ENCODE measurements around the gene PDE5A.

The PDE5A gene

GRCh38 chr4:119580293-119580692 is 48.3 kb downstream of the PDE5A start:
- H3K36me3 Mint-ChIP-seq (ENCODE audit: low read depth), result no peaks in the 10 kb centered on the region
- peaks cover 4% of the 10 kb centered on the region for H3K9me3 Mint-ChIP-seq
- H3K27me3 Mint-ChIP-seq, result no peaks in the 10 kb centered on the region
- H3K4me3 Mint-ChIP-seq, result no peak overlapping the region
- no peak overlapping the region for H3K27ac Mint-ChIP-seq
- H3K4me1 Mint-ChIP-seq (ENCODE audit: low read depth), result no peaks in the 10 kb centered on the region

- Mint-ChIP-seq H3K36me3 (ENCODE audit: low read depth) (no peaks in the 10 kb centered on the region), H3K27ac (no peak overlapping the region), H3K27me3 (peaks cover 2% of the 10 kb centered on the region)
Observed at GRCh38 chr4:119579823-119580222, 48.8 kb downstream of the PDE5A start.

GRCh38 chr4:119570401-119570800 is 58.2 kb downstream of the PDE5A start:
- Mint-ChIP-seq H3K27ac (no peak overlapping the region), H3K27me3 (peaks cover 9% of the 10 kb centered on the region), H3K36me3 (ENCODE audit: low read depth) (no peaks in the 10 kb centered on the region), H3K4me3 (no peak overlapping the region), H3K9me3 (peaks cover 19% of the 10 kb centered on the region), H3K4me1 (ENCODE audit: low read depth) (no peaks in the 10 kb centered on the region)

More at GRCh38 chr4:119579823-119580222, 48.8 kb downstream of the PDE5A start:
- no peak overlapping the region for H3K4me3 Mint-ChIP-seq
- no peaks in the 10 kb centered on the region for H3K4me1 Mint-ChIP-seq (ENCODE audit: low read depth)
- H3K9me3 Mint-ChIP-seq, result peaks cover 6% of the 10 kb centered on the region

GRCh38 chr4:119564106-119564505 is 64.5 kb downstream of the PDE5A start:
- no peak overlapping the region for H3K27ac Mint-ChIP-seq
- H3K36me3 Mint-ChIP-seq (ENCODE audit: low read depth), result peaks cover 11% of the 10 kb centered on the region
- H3K27me3 Mint-ChIP-seq, result no peaks in the 10 kb centered on the region
- peaks cover 16% of the 10 kb centered on the region for H3K9me3 Mint-ChIP-seq
- no peak overlapping the region for H3K4me3 Mint-ChIP-seq
- H3K4me1 Mint-ChIP-seq (ENCODE audit: low read depth), result no peaks in the 10 kb centered on the region

- no peak overlapping the region for H3K4me3 Mint-ChIP-seq
- H3K4me1 Mint-ChIP-seq (ENCODE audit: low read depth), result no peaks in the 10 kb centered on the region
- no peaks in the 10 kb centered on the region for H3K27me3 Mint-ChIP-seq
Observed at GRCh38 chr4:119559044-119559647, 69.5 kb downstream of the PDE5A start.

GRCh38 chr4:119550857-119551532 is 77.6 kb downstream of the PDE5A start:
- no peaks in the 10 kb centered on the region for H3K9me3 Mint-ChIP-seq
- H3K27me3 Mint-ChIP-seq, result no peaks in the 10 kb centered on the region
- H3K4me3 Mint-ChIP-seq, result no peak overlapping the region
- H3K27ac Mint-ChIP-seq, result no peak overlapping the region
- peaks cover 14% of the 10 kb centered on the region for H3K36me3 Mint-ChIP-seq (ENCODE audit: low read depth)
- H3K4me1 Mint-ChIP-seq (ENCODE audit: low read depth), result no peaks in the 10 kb centered on the region

More at GRCh38 chr4:119559044-119559647, 69.5 kb downstream of the PDE5A start:
- peaks cover 6% of the 10 kb centered on the region for H3K9me3 Mint-ChIP-seq
- peaks cover 6% of the 10 kb centered on the region for H3K36me3 Mint-ChIP-seq (ENCODE audit: low read depth)
- H3K27ac Mint-ChIP-seq, result no peak overlapping the region

GRCh38 chr4:119549639-119550038 is 79.0 kb downstream of the PDE5A start:
- Mint-ChIP-seq H3K4me3 (no peak overlapping the region), H3K36me3 (ENCODE audit: low read depth) (peaks cover 14% of the 10 kb centered on the region), H3K9me3 (no peaks in the 10 kb centered on the region), H3K27ac (no peak overlapping the region), H3K4me1 (ENCODE audit: low read depth) (no peaks in the 10 kb centered on the region), H3K27me3 (no peaks in the 10 kb centered on the region)

- Mint-ChIP-seq H3K4me1 (ENCODE audit: low read depth) (no peaks in the 10 kb centered on the region), H3K36me3 (ENCODE audit: low read depth) (peaks cover 10% of the 10 kb centered on the region), H3K27me3 (no peaks in the 10 kb centered on the region), H3K9me3 (no peaks in the 10 kb centered on the region), H3K4me3 (no peak overlapping the region), H3K27ac (no peak overlapping the region)
Observed at GRCh38 chr4:119543779-119544178, 84.8 kb downstream of the PDE5A start.

GRCh38 chr4:119543187-119543586 is 85.4 kb downstream of the PDE5A start:
- H3K36me3 Mint-ChIP-seq (ENCODE audit: low read depth), result peaks cover 10% of the 10 kb centered on the region
- H3K27me3 Mint-ChIP-seq, result no peaks in the 10 kb centered on the region
- H3K27ac Mint-ChIP-seq, result no peak overlapping the region
- no peaks in the 10 kb centered on the region for H3K4me1 Mint-ChIP-seq (ENCODE audit: low read depth)
- no peaks in the 10 kb centered on the region for H3K9me3 Mint-ChIP-seq
- no peak overlapping the region for H3K4me3 Mint-ChIP-seq

GRCh38 chr4:119540249-119540648 is 88.4 kb downstream of the PDE5A start:
- Mint-ChIP-seq H3K4me3 (no peak overlapping the region), H3K27me3 (no peaks in the 10 kb centered on the region), H3K9me3 (no peaks in the 10 kb centered on the region), H3K27ac (no peak overlapping the region), H3K4me1 (ENCODE audit: low read depth) (peaks cover 10% of the 10 kb centered on the region), H3K36me3 (ENCODE audit: low read depth) (peaks cover 17% of the 10 kb centered on the region)

- Mint-ChIP-seq H3K36me3 (ENCODE audit: low read depth) (peaks cover 31% of the 10 kb centered on the region), H3K4me1 (ENCODE audit: low read depth) (peaks cover 10% of the 10 kb centered on the region), H3K9me3 (no peaks in the 10 kb centered on the region), H3K27ac (no peak overlapping the region), H3K4me3 (no peak overlapping the region), H3K27me3 (no peaks in the 10 kb centered on the region)
Observed at GRCh38 chr4:119537586-119537985, 91.0 kb downstream of the PDE5A start.

GRCh38 chr4:119536572-119537528 is 91.8 kb downstream of the PDE5A start:
- H3K36me3 Mint-ChIP-seq (ENCODE audit: low read depth), result peaks cover 36% of the 10 kb centered on the region
- H3K4me1 Mint-ChIP-seq (ENCODE audit: low read depth), result peaks cover 10% of the 10 kb centered on the region
- no peak overlapping the region for H3K27ac Mint-ChIP-seq
- no peaks in the 10 kb centered on the region for H3K9me3 Mint-ChIP-seq
- no peaks in the 10 kb centered on the region for H3K27me3 Mint-ChIP-seq
- H3K4me3 Mint-ChIP-seq, result no peak overlapping the region

GRCh38 chr4:119532319-119532718 is 96.3 kb downstream of the PDE5A start:
- Mint-ChIP-seq H3K9me3 (no peaks in the 10 kb centered on the region), H3K36me3 (ENCODE audit: low read depth) (peaks cover 52% of the 10 kb centered on the region), H3K27ac (no peak overlapping the region), H3K4me1 (ENCODE audit: low read depth) (peaks cover 7% of the 10 kb centered on the region), H3K27me3 (no peaks in the 10 kb centered on the region), H3K4me3 (no peak overlapping the region)

GRCh38 chr4:119529788-119530187 is 98.8 kb downstream of the PDE5A start:
- no peak overlapping the region for H3K27ac Mint-ChIP-seq
- H3K36me3 Mint-ChIP-seq (ENCODE audit: low read depth), result peaks cover 38% of the 10 kb centered on the region
- no peaks in the 10 kb centered on the region for H3K9me3 Mint-ChIP-seq
- H3K27me3 Mint-ChIP-seq, result no peaks in the 10 kb centered on the region
- no peak overlapping the region for H3K4me3 Mint-ChIP-seq
- no peaks in the 10 kb centered on the region for H3K4me1 Mint-ChIP-seq (ENCODE audit: low read depth)

Data from stimulated activated naive CD8-positive, alpha-beta T cell treated with anti-CD3 and anti-CD28 coated beads, Interleukin-15, Interleukin-2, amounts not matched to agents 100 ng/mL and 50 ng/mL, for 24 hours (primary cell).